Activated effector memory CD4-positive, alpha-beta T cell treated with Interleukin-2 at 50 U/mL for 16 hours (primary cell): Measurements from ENCODE around the gene EYS.

Experiments used
- DNase-seq: peaks from one replicate; pipeline ENCODE4 v3.0.0-alpha.2; 2020

Gene EYS

DNA sequence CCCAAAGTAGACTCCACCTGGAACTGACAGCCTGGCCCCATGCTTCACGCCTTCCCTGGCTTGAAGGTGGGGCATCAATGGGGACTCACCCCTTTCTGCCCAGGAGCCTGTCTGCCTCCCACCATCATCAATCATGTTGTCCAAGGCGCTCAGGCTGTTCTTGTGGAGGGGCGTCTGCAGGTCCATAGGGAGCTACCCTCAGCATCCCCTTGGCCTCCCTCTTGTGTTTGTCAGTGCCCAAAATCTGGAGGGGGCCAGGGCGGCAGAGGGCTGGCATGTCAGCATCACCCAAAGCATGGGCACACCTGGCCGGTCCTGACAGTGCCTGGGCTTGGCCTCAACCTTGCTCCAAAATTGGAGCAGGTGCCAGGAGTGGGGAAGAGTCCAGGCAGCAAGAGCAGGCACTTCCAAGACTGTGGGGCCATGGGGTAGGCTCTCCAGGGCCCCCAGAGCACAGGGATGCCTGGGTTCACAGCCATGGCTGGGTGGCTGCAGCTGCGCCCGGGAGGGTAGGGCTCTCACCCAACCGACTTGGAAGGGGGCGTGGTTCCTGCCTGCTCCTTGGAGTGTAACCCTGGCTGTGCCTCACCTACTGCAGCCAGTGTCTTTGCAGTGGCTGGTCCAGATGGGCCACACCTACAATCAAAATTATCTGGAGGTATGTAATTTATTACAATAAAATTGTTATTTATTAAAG lies 903.4 kb downstream of the EYS start:
- no peak for DNase-seq

DNA sequence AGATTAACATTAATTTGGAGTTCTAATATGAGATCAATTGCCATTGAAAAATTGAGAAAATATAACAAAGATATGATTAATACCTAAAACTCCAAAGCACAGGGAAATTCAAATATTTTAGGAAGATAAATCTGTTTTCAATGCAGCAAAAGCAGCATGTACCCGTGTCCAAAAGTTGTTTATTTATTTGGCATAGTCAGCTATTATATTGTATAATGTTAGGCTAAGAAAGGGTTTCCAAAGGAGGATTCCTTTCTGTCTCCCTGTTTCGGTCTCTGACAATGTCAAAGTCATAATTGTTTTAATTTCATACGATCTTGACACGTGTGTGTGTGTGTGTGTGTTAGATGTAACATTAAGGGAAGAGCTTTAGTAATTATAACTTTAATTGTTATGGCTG lies 914.5 kb downstream of the EYS start:
- DNase-seq: no peak

DNA sequence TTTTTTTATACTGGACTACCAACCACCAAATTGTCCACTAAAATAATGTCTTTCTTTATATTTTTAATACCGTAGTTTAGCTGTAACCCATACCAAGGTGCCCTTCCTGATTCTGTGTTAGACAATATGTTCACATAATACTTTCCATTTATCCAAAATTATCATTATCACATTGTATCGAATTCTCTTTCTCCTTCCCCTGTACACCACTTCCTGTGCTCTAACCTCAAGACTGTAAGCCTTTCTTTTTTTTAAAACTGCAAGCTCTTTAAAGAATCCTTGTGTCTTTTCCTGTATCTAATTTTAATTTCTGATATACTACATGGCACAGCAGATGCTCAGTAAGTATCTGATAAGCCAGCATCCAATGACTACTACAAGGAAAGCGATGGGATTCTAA lies 917.5 kb downstream of the EYS start:
- no peak for DNase-seq

DNA sequence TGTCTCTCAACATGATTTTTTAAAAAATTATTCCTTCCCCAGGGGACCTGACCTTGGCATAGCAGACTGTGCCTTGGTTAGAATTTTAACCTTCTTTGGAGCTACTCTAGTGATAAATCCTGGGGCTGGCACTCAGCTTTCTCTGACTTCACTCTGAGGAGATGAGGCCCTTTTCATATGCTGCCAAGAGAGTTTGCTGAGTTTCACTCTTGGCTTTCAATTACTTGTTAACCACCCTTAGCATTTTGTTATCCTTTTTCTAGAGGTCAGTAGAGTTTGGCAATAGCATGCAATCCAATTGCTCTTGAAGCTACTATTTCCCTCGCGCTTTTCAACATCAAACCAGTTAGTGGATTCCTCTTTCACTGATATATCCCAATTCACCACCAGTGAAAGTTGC lies 920.3 kb downstream of the EYS start:
- no peak for DNase-seq

DNA sequence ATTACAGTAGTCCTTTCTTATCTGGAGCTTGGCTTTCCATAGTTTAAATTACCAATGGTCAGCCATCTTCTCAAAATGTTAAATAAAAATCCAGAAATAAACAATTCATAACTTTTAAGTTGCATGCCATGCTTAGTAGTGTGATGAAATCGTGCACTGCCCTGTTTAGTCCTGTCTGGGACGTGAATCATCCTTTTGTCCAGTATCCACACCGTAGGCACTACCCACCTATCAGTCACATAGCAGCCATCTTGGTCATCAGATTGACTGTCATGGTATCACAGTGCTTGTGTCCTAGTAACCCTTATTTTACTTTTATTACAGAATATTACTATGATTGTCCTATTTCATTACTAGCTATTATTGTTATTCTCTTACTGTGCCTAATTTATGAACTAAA lies 924.1 kb downstream of the EYS start:
- no peak for DNase-seq

DNA sequence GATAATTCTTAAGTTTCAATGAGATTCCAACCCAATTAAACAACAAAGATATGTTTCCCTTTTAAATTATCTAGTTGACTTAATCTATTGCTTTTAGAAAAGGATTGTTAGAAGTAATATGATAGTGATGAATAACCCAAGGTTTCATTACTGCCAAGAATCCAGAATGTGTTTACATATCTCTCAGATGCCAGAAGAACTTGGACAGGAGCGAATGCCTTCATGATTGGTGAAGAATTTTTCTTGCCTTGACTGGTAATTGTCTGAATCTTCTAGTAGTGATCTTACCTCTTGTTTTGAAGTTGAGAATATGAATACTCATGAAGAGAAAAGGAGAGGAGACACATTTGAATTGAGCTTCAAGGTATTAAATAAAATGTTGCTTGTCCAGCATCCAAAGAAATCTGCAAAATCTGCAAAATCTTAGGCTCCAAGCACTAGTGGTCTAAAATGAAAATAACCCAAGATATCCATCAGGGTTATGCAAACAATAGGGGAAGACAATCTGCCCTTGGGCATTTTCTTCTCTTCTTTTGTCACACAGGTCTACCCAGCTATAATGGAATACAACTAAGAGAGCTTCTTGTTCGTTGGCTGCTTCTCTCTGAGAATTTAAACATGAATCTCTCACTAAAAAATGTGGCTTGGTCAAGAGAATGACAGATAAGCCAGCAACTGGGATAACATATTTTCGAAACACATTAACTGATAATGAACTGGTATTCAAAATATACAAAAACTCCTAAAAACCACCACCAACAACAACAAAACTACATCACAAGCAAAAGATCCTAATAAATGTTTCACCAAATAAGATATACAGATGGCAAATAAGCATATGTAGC lies 928.9 kb downstream of the EYS start:
- no peak for DNase-seq

DNA sequence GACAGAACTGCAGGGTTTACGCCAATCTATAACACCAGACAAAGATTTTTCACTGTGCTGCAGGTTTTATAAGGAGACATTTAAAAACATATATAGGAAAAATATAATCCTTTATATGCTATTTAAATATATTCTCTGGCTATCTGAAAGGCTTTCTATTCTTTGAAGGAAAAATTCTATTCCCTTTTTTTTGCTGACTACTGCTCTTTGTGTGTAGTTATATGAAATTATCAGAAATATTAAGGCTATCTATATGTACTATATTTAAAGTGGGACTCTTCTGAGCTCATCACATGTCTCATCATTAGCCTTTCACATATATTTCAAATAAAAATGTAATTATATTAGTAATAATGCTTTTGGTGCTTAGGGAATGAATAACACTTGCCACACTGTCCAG lies 930.7 kb downstream of the EYS start:
- DNase-seq: no peak

DNA sequence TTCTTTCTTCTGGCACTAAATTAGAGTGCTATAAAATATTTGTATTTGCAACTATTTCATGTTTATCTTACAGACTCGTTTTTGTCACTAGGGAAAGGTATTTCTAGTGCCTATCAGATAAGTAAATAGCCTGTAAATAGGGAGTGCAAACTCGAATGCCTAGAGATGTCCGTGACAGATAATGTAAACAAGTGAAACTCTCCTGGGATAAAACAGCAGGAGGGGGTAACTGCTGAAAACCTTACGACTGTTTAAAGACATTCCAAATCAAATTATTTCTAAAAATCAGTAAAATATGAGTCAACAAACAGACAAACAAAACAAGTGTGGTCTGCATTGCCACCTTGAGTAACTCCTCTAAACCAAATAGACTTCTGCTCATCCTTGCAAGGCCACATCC lies 932.1 kb downstream of the EYS start:
- no peak for DNase-seq

DNA sequence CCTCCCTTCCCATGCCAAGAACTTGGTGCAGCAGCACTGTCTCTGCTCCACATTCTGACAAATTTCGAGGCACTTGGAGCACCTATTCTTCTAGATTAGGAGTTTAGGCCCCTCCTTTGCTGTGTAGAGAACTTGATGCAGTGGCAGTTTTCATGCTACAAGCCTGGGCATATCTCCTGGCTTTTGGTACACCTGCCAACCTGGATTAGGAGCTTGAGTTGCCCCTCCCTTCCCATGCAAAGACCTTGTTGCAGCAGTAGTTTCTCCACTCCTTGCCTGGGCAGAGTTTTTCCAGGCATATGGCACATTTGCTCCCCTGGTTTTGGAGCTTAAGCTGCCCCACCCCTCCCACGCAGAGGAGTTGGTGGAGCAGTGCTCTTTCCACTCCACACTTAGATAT lies 956.1 kb downstream of the EYS start:
- no peak for DNase-seq

DNA sequence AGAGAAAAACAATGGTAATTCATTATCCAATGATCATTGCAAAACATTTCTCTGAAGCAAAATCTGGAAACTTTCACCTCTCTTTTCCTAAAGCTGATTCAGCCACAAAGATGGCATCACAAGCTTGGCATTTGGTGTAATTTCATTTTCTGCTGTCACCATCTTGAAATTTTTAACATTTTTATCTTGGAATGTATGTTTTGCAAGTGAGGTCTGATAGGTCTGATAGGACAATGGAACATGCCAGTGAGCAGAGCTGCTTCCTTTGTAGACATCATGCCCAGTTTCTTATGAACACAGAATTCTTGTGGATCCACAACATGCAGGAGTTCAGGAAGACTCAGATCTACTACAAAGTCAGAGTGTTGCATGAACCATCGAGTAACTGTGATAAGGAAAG lies 969.6 kb downstream of the EYS start:
- DNase-seq: no peak

DNA sequence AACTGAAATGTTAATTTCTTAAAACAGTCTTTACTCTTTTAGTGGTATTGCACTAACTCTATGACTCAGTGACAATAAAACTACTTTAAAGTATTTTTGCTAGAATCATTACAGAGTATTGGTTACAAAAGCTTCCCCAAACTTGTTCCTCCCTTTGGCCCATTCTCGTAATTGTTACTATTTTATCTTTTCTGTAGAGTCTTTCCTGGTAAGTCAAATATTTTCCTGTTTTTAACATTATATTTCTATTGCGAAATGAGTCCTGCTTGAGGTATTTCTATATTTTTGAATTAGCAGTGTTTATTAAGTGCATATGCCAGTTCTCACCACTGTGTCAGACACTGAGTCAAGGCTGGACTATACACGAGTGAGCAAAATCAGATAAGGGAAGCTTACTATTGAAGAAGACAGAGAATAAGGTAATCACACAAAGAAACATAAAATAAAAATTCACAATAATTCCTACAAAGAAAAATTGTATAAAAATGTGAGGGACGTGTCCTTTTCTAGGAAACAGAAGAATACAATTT lies 970.5 kb downstream of the EYS start:
- DNase-seq: no peak

DNA sequence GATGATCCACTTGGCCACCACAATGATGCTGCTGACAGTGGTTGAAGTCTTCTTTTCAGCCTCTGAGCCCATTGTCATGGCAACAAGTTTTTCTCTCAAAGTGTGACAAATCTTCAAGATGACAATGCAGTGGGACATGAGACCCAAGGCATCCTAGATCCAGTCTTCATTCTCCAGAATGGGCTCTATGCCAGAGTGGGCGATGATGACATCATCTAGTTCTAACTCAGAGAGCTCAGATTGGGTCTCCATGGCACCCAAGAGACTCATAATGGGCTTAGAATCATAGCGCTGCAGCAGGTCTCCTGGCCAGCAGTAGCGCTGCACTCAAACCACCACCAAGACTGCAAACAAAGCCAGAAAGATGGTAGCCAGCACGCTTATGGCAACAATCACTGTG lies 973.6 kb downstream of the EYS start:
- DNase-seq: no peak

DNA sequence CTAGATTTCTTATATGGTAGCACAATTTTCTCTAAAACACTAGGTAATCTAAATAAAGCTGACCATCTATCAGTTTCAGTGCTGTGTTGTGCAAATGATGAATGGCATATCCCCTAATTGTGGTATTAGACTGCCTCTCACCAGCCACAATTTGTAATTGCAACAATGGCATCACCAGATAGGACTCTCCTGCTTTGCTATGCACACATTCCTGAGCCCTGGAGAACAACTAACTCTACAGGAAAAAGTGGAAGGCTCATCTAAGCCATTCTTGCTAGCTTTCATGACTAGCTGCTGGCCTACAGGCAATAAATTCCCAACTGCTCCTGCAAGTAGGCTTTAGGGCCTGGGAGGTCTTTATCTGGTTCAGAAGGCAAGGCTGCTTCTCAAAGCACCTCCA lies 974.1 kb downstream of the EYS start:
- no peak for DNase-seq

DNA sequence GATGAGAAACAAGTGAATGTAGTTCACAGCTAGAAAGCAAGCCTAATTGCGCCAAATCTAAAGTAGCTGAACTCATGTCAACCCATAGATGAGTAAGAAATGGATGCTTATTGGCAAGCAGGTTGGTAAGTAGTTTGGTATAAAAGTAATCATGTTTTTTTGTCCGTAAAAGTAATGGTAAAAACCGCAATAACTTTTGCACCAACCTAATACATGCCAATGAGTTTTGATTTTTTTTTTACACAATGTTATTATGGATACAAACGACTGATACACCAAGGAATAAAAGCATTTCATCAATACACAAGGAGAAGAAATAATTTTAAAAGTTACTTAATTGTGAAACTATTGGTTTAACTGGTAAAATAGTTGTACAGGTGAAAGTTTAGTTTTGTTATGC lies 977.5 kb downstream of the EYS start:
- DNase-seq: no peak

DNA sequence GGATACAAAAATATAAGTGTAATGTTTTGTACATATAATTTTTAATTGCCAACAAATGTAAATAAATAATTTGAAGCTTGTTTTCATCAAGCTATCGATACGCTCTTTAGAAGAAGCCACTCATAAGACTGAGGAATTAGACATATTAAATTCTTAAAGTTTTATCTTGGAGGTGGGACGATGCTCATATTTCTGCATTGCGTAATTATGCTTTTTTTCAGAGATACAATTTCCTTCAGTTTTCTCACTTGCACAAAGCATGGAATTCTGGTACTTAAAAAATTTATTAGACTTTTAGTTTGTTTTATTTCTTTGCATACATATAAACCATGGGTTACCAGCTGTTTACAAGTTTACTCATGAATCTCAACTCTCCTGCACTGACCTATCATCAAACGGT lies 980.0 kb downstream of the EYS start:
- no peak for DNase-seq

DNA sequence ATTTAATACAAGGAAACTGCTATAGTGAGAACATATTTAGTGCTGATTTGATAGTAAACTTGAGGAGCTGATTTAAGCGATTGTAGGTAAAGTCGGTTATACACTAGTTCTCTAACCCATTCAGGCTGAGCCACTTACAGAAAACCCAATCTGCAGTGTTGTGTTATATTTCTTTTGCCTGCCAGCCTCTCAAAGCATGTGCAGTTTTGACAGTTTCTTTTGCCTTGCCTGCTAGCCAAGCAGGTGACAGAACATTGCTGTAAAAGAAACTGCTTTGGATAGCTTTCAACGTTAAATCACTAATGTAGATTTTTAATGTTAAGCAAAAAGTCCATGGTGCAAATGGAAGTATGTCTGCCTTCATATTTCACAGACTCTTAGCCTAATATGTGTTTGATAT lies 982.9 kb downstream of the EYS start:
- no peak for DNase-seq

DNA sequence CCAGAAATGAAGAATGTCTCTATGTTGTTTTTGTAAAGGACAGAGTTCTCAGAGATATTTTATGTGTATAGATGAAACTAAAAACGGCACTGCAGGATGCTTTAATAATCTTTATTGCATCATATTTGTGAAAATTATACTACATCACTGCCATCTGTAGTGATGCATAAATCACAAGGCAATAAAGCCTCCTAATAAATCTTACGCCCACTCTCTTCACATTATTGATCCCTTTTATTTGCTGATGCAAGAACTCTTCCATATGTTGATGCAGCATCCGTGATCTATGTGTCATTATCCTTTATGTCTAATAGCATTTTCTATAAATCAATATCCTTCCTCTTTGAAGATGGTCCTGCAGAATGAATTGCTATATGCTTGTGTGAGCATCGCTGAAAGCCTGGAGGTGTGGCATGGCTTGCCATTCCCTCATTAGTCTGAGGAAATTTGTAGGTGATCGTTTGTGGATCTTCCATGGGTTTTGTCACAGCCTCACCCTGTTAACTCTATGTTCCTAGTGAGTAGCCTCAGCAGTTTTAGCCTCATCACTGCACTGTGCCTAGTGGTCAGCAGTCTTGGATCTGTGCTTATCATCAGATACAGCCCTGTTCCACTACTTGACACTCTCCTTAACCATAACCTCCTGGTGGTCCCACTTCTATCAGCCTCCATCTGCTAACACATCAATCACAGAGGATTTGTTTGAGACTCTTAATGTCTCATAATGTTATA lies 983.5 kb downstream of the EYS start:
- DNase-seq: no peak

DNA sequence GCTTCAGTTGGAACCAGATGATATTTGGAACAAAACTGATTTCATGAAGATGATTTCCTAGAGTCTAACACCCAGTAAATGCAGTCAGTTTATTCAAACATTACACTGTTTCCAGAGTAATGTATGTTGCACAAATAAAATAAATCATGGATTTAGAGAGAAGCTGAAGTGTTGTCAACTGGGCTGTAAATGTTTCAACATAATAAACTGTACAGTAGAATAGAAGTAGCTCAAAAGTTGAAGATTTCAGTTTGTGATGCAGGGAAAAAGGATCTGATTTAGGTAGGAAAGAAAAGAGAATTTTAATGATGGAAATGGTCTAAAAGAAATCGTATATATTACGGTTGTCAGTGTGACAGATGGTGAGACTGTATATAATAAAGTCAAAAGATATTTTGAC lies 985.2 kb downstream of the EYS start:
- no peak for DNase-seq

DNA sequence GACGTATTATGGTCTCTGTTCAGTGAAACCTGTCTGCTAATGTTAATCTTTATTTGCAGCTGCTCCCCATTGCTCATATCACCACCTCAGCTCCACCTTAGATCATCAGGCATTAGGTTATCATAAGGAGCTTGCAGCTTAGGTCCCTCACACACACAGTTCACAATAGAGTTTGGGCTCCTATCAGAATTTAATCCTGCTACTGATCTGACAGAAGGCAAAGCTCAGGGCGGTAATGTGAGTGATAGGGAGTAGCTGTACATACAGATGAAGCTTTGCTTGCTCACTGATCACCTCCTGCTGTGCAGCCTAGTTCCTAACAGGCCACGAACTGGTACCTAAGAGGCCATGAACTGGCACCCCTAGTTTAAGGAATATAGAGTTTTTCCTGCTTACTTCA lies 989.7 kb downstream of the EYS start:
- no peak for DNase-seq

DNA sequence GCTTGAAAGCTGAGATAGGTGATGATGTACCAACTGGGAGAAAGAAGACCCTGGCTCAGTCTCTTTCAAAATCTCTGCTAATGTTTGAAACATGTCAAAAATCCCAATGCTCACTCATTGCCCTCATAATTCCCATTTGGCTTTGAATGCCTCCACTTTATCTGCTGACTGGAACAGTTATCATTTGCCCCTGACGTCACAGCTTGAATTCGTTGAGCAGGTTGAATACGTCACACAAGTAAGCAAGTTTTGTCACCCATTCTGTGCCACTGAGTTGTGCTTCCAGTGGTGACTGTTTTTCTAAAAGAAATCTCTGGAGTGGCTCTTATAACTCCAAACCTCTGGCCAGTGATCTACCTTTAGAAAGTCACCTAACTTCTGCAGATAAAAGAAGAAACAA lies 991.4 kb downstream of the EYS start:
- DNase-seq: no peak

DNA sequence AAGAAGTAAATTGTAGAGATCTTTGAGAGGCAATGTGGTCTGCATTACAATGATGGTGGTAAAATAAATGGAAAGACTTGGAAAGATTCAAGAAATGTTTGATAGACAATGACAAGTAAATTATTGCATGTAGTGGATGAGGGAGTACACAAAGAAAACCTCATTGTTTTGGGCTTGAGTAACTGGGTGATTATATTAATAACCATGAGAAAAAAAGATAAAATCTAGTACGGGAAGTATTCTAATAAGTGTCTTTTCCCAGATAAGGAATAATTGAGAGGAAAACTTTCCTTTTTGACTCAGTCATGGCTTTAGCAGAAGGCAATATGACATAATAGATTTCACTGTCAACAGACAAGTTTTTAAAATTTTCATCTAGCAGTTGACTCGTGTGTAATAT lies 993.0 kb downstream of the EYS start:
- DNase-seq: no peak

DNA sequence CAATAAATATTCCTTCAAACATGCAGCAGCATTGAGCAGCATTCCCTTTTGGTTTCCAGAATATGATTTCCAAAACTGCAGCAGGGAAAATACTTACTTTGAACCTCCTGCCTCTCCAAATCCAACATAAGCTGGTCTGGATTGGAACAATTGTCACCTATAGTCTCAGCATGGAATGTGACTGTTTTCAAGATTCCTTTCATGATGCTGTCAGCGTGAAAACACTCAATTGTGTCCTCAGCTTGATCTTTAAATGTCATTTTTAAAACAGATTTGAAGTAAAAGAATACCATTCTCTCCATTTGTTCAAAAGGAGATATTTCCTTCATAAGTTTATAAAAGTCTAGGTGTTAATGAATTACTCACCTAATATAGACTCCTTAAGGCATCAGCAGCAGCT lies 993.9 kb downstream of the EYS start:
- no peak for DNase-seq

DNA sequence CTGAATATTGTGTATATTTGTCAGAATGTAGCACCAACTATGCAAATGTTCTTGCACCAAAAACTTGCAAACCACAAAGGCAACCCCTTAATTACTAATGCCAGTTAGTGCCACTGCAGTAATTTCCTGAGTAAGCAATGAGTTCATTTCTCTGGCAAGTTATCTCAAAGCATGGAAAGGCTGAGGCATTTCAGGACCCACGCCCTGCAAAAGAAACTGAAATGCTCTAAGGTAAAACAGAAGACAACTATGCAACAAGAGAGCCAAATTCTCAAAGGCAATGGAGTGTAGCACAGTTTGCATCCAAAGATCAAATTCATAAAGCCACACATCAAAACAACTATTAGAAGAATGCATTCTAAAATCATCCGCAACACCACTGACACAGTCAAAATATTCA lies 994.4 kb downstream of the EYS start:
- no peak for DNase-seq

DNA sequence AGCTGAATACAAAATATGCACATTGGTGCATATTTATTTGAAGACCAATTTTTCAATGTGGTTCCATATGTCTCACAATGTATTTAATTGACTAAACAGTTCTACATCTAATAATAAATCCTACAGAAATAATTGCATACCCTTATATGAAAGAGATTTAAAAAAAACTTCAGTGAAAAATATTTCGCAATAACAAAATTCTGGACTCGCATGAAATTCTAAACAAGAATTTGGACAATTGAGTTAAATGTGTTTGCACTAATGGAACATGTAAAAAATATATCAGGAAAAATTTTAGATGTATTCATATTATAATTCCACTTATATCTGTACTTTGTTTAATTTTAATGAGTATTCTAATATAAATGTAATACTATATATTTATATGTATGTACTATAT lies 1003.1 kb downstream of the EYS start:
- DNase-seq: no peak
